DOHH2 (cell line): ENCODE results near the gene USH1C.

Experiments used
- EZH2phosphoT487 ChIP-seq: fragments of 200-600 bp; sonication (generic); IDR thresholded peaks from 2 replicates; pipeline ENCODE4 v1.6.1; 2017; ENCODE audit warnings: borderline replicate concordance, mild to moderate bottlenecking, antibody characterized with exemption, low read length, moderate library complexity, mixed read lengths
- TF ChIP-seq, protein P1 (sequence below): fragments of 200-600 bp; sonication (generic); IDR thresholded peaks from one replicate; pipeline ENCODE4 v1.5.1; 2014; ENCODE audit warnings: antibody characterized with exemption, mild to moderate bottlenecking, low read depth, low read length; ENCODE audit not compliant: poor library complexity, severe bottlenecking

- TF ChIP-seq, protein P1, sequence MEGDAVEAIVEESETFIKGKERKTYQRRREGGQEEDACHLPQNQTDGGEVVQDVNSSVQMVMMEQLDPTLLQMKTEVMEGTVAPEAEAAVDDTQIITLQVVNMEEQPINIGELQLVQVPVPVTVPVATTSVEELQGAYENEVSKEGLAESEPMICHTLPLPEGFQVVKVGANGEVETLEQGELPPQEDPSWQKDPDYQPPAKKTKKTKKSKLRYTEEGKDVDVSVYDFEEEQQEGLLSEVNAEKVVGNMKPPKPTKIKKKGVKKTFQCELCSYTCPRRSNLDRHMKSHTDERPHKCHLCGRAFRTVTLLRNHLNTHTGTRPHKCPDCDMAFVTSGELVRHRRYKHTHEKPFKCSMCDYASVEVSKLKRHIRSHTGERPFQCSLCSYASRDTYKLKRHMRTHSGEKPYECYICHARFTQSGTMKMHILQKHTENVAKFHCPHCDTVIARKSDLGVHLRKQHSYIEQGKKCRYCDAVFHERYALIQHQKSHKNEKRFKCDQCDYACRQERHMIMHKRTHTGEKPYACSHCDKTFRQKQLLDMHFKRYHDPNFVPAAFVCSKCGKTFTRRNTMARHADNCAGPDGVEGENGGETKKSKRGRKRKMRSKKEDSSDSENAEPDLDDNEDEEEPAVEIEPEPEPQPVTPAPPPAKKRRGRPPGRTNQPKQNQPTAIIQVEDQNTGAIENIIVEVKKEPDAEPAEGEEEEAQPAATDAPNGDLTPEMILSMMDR, result no peak
- no peak for TF ChIP-seq EZH2phosphoT487
Measured at GRCh38 chr11:17581036-17581731, 37.0 kb upstream of the USH1C start.
